ENCODE data around the gene SPRR4.

- TF ChIP-seq CTCF (IDR thresholded peaks at IDR 0.05), result no peak
- no peak for TF ChIP-seq POLR2AphosphoS5 (IDR thresholded peaks at IDR 0.05; ENCODE audit: low read depth, low read length)
- no peak for TF ChIP-seq REST (IDR thresholded peaks at IDR 0.05; ENCODE audit: insufficient read depth in 1 of 2, low read depth in 2 of 2, low read length in 1 of 2)
These were observed 22.7 kb downstream of the SPRR4 start for GRCh38 chr1:152993186-152993585.
